Amygdala (tissue), 56 donors: ENCODE measurements around the gene ERVW-1.
"Not testable (repeated sequence)": the region's sequence is repeated elsewhere in the genome, so short reads cannot be mapped to it uniquely, and the experiment has no call there.

Experiments used
- DNase-seq, 56 donors: peaks; one replicate each; lab custom pipeline; 2025; lab: John Stamatoyannopoulos, UW

ERVW-1 gene, protein sequence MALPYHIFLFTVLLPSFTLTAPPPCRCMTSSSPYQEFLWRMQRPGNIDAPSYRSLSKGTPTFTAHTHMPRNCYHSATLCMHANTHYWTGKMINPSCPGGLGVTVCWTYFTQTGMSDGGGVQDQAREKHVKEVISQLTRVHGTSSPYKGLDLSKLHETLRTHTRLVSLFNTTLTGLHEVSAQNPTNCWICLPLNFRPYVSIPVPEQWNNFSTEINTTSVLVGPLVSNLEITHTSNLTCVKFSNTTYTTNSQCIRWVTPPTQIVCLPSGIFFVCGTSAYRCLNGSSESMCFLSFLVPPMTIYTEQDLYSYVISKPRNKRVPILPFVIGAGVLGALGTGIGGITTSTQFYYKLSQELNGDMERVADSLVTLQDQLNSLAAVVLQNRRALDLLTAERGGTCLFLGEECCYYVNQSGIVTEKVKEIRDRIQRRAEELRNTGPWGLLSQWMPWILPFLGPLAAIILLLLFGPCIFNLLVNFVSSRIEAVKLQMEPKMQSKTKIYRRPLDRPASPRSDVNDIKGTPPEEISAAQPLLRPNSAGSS

DNA sequence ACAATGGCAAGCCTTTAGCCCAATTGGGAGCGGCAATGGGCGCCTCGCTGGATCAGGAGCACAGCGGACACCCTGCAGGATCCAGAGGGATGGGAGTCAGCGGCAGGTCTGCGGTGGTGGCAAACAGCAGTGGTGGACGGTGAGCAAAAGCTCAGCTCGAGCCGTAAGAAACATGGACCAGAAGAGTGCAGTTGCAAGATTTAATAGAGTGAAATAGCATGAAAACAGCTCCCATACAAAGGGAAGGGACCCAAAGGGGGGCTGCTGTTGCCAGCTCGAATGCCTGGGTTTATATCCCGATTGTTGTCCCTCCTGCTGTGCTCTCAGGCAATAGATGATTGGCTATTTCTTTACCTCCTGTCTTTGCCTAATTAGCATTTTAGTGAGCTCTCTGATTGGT is at the start of gene ERVW-1:
TSS of gene ERVW-1 (minus strand) at position 266 of the 400 bp plus-strand sequence. CDS start 7,565 bp downstream, outside the sequence.
- not testable (repeated sequence) for DNase-seq

DNA sequence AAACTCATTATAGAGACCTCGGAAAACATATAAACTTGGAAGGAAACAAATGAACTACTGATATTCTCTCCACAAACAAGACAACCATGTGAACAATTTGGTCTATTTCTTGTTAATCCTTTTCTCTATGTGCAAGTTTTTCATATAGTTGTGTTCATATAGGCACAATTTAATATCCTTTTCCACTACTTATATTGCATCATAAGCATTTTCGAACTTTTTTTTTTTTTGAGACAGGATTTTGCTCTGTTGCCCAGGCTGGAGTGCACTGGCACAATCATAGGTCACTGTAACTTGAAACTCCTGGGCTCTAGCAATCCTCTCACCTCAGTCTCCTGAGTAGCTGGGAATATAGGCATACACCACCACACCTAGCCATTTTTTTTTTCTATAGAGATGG is 45.4 kb upstream of the ERVW-1 start:
- DNase-seq, result no peak

DNA sequence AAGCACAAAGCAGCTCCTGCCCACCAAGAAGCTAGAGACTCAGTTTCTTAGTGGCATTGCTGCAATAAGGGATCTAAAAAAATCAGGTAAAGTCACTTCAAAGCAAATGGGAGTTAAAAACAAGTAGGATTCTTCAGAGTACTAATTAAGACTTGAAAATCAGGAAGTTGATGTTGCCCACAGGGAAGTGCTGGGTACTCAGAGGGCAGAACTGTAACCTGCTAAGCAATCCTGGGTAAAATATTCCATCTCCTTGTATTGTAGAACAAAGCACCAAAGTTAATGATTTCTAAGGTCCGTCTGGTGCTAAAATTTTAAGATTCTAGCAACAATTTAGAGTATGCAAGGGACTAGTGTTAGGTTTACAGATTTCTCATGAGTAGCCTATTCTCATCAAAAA is 42.3 kb upstream of the ERVW-1 start:
- DNase-seq, result no peak

DNA sequence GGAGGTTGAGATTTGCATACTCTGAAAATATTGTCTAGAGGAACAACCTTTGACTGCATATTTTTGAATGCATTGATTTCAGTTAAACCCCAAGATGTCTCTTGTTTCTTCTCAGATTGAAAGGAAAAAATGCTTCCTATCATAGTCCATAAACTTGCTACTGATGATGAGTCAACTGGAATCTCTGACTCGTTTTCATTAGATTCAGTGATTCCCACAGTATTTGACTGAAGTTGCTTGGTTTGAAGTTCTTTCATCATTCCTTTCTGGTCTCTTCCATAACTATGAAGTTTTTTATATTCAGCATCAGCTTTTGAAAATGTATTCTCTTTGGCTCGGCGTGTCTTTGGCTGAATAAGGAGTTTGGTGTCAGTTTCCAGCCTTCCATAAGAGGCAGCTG is 39.9 kb upstream of the ERVW-1 start:
- DNase-seq, result no peak

DNA sequence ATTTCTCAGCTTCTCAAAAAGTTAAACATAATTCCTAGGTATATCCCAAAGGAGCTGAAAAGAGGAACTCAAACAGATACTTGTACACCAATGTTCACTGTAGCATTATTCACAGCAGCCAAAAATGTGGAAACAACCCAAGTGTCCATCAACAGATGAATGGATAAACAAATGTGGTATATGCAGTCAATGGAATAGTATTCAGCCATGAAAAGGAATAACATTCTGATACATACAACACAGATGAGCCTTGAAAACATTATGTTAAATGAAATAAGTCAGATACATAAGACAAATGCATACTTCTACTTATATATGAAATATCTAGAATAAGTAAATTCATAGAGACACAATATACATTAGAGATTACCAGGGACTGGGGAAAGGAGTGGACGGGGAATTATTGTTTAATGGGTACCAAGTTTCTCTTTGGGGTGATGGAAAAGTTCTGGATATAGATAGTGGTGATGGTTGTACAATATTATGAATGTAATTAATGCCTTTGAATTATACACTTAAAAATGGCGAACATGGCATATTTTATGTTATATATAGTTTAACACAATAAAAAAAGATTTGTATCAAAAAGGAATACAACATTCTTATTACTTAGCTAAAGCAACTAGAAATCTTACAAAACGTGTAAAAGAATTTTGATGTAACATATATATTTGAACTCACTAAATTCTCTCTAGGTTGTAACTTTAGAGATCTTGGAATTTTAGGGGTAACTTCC is 35.6 kb upstream of the ERVW-1 start:
- DNase-seq, result no peak

DNA sequence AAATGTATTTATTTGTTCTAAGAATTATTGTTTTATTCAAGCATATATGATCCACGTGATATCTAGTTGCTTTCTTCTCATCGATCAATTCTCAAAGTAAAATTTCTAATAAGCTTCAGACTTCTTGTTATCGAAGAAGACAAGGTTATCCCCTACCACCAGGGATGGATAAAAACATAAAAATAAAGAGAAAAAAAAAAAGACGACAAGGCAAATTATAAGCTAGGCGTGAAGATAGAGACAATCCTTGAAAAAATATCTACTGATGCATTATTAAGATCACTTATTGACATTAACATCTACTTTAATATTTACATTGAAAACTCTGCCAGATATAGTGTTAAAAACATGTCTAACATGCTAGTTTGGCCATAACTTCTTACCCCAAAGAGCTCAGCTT is 31.2 kb upstream of the ERVW-1 start:
- no peak for DNase-seq

DNA sequence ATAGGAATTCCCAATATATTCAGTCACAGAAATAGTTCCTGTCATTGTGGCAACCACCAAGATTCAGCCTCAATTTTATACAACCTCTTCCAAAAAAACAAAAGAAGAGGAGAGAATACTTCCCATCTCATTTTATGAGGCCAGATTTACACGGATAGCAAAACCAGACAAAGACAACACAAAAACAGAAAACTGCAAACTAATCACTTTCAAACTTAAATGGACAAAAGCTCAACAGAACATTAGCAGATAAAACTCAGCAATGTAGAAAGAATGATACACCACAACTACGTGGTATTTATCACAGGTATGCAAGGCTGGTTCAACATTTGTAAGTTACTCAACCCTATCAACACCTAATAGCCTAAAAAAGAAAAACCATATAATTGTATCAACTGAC is 28.6 kb upstream of the ERVW-1 start:
- DNase-seq, result no peak

DNA sequence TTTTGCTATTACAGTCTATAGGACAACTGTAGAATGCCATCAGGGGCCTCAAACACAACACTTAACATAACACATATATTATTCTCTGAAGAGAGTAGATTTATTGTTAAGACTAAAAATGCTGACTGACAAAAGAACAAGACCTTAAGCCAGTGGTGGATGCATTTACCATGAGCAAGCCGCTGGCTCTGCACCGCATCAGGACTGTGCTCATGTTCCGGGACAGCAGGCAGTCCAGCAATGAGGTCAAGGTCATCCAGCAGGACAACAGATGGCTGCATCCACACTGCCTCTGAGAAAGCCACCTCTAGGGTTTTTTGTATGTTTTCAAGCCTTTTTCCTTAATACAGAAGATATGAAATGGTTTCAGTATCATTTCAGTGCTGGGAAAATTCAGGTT is 26.8 kb upstream of the ERVW-1 start:
- DNase-seq, result no peak

DNA sequence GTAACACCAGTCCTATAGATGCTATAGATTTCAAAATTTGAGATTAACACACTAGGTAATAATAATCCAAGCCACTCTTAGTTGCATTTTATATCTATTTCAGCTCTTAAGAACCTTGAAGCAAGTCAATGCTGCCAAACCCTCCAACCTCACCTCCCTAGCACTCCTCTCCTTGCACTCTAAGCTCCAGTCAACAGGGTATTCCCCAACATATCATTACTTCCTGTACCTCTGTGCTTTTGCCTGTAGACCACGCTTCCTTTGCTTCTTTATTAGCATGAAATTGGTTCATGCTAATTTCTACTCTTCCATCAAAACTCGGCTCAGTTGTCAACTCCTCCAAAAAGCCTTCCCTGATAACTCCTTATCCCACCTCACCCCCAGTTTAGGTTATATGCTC is 26.0 kb upstream of the ERVW-1 start:
- no peak for DNase-seq

DNA sequence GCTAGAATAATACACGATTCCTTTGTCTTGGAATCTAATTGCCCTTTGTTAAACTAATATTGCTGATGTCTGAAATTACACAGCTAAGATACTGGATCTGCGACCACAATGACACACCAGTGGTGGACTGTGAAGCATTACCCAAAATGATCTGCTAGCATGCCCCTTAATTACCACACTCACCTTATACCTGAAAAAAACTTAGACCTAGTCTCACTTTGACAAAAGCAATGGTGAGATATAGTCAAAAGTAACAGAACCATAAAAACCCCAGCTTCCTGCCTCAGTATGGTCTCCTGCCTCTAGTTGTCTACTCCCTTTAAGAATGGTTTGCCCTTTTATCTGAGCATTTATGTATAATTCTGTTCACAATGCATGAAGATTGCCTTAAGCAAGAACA is 20.8 kb upstream of the ERVW-1 start:
- no peak for DNase-seq

DNA sequence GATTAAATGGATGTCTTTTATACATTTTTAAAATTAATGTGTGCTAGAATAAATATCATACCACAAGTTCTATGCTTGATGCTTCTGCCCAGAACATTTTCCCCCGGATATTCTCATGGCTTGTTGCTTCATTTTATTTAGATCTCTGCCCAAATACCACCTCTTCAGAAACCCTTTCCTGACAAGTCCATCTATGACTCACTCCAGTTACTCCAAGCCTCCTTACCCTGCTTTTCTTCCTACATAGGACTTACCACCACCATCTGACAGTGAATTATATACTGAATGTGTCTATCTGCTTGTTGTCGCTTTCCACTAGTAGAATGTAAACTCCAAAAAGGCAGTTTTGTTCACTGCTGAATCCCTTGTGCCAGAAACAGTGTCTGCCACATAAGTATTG is 19.1 kb upstream of the ERVW-1 start:
- DNase-seq, result no peak

DNA sequence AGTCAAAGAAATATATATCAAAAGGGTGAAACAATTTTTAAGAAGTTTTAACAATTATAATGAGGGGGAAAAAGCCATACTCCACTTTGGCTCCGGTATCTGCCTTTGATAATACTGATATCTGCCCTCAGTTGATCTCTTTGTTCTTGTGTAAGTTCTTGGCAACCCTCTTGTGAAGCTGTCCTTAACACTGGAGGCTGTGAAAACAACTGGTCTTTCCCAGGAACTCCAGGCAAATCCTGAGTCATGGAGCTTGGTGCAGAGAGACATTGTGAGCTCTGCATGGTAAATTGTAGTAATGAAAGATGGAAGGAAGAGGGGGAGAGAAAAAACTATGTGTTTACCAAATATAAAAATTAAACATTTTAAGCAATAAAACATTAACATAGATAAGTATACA is 11.9 kb upstream of the ERVW-1 start:
- DNase-seq, result no peak

DNA sequence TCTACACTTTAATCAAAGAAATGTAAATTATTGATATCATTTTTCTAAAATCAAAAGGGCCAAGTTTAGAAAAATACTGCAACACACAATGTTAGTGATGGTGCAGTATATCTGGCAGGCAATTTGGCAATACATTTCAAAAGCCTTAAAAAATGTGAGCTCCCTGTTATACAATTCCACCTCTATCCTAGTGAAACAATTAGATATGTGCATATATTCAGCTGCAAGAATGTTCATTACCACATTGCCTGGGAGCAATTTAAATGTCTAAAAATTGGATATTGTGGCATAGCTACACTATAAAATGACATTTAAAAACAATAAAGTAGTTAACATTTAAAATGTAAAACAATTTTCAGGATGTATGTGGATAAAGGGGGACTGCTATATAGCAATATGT is 10.1 kb upstream of the ERVW-1 start:
- DNase-seq, result no peak

DNA sequence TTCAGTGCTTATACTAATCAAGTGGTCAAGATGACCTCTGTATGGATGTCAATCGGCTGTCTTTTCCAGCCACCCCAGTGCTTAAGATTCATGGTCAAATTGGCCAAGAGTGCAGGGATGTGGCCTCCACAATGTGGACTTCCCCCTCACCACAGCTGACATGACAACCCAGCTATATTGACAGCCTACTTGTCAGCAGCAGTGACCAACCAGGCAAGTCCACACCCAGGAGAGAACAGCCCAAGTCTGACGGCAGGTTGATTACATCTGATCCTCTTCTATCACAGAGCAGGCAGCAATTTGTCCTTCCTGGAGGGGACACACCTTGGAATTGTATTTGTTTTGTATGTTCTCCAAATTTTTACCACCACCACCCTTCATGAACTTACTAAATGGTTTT is 8.2 kb upstream of the ERVW-1 start:
- no peak for DNase-seq

DNA sequence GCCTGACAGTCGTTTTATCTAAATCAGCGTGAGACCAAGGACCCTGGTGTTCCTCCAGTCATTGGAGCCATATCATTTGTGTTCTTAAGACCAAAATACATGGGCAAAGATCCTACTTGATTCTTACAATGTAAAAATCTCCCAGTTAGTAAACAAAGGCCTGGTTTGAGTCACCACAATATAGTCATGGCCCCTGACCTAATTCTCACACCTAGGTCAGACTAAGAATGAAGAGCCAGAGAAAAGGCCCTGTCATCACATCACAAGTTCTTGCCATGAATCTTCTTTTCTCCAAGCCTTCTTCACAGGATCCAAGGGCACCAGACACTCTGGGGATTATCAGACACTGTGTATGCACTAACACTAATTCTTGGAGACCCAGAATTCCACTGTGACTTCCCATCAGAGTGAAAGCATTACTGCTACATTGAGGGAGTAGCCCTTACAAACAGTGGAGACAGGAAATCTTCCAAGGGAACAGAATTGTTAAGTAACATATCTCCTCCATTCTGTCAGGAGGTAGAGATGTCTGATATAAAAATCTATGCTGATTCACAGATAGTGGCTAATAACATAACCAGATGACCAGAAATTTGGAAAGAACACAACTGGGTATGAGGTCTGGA is 7.6 kb upstream of the ERVW-1 start:
- no peak for DNase-seq

DNA sequence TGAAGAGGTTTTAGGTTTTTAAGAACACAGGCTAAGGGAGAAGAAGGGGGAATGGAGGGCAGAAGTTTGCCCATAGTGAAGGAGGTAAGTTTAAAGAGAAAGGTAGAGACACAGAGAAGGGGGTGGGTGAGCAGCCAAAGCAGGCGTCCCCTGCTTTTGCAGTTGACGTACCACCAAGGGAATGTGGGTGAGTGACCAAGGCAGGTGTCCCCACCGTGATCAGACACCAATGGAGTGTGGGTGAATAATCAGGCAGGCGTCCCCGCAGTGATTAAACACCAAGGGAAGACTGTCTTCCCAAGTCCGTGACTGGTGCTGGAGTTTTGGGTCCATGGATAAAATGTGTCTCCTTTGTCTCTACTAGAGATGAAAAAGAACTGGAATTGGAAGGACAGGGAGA is 6.5 kb upstream of the ERVW-1 start:
- DNase-seq, result not testable (repeated sequence)

DNA sequence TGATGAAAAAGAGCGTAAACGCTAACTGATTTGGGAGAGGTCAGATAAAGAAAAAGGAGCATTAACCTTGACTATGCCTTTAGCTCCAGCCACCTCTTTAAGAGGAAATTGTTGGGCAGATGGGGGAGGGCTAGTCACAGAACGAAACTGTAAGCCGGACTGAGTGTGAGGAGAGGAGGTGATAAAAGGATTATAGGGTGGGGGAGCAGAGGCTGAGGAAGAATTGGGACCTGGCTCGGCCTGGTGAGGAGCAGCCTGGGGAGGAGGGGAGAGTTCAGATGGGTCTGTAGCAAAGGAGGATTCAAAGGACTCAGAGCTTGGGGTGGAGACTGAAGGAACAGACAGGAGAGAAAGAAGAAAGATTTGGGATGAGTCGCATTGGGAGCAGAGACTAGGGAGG is 5.9 kb upstream of the ERVW-1 start:
- DNase-seq, result not testable (repeated sequence)

DNA sequence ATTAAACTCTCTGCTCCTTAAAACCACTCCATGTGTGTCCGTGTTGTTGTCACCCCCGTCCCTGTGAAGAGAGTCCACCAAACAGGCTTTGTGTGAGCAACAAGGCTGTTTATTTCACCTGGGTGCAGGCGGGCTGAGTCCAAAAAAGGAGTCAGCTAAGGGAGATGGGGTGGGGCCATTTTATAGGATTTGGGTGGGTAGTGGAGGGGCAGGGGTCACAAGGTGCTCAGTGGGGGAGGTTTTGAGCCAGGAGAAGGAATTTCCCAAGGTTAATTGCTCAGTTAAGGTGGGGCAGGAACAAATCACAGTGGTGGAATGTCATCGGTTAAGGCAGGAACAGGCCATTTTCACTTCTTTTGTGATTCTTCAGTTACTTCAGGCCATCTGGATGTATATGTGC is 1.4 kb upstream of the ERVW-1 start:
- DNase-seq, result not testable (repeated sequence)

DNA sequence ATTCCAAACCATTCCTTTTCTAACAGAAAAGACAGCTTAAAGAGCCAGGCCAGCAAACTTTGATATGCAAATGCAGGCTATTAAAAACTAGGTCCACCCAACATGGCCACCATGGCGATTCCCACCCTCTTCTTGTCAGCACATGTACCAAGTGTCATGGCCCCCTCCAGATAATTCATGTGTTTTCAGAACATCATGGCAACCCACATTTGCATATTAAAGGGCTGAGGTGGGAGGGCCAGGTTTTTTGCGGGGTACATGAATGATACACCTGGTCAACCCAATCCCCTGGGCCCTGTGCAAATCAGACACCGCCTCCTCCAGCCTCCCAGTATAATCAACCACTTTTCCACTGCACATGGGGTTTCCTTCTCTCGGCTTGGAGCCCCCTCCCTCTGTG is 965 bp upstream of the ERVW-1 start:
- no peak for DNase-seq

DNA sequence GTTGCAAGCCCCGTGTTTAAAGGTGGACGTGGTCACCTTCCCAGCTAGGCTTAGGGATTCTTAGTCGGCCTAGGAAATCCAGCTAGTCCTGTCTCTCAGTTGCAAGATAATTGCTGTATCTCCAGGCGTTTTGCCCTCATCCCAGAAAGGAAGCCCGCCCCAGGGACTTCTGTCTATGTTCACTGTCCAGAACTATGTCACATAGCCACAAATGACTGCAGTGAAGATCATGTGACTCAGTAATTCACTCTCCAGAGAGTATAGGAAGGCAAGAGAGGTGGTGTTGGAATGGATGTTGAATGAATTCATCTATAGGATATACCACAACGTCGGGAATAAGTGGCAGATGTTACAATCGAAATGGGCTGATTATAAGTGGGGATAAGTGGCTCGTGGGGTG is 349 bp upstream of the ERVW-1 start:
- DNase-seq, result no peak

DNA sequence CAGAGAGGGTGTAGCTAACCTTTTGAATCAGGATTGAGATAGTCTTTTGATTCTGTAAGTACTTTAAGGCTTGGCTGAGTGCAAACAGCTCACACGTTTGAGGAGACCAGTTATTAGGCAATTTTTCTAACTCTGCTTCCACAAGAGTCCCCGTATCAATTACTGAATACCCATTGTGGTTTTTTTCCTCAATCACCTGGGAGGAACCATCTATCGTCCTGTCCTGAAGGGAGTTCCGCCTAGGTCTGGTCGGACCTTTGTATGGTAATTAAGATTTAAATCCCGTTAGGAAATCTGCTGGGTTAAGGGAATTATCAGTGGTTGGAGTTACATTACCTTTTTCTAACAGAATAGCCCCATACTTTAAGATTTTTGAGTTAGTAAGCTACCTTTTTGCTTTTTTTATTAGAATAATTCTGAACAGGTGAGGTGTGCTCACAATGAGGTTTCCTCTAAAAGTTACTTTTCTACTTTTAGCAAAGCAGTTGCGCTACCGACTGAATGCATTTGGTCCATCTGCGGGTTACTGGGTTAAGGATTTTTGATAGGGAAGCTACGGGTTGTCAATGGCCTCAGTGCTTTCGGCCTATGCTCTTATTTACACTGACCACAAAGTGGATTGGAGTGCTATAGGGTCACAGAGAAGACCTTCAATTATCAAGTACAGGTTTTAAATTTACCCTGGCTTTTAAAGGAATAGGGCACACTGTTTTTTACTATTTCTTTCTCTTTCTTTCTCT is 1.7 kb downstream of the ERVW-1 start:
- not testable (repeated sequence) for DNase-seq
